WTC11 (cell line): Measurements from ENCODE around the gene SPAG5. TPM values are rescaled to one million over a fixed set of nuclear protein-coding genes. Genes with fewer than 3 reads are reported as not detected.

ENCODE experiments used
- ATAC-seq: fragments of 200-7000 bp; cut with Tn5 transposase; 2 replicates; pipeline ENCODE4 v1.10.0; 2021; ENCODE audit warnings: mild to moderate bottlenecking, moderate library complexity
- CTCF ChIA-PET: fragments of 300-600 bp; sonication (Branson Sonifier 250); formaldehyde crosslinking; loops from one replicate; lab custom pipeline; 2021; ENCODE audit warnings: antibody characterized with exemption; lab: Charles Lee
- POLR2A ChIA-PET: fragments of 350-600 bp; sonication (Branson Sonifier 250); formaldehyde crosslinking; loops from one replicate; lab custom pipeline; 2021; ENCODE audit warnings: antibody characterized with exemption; lab: Charles Lee
- DNase-seq: peaks from one replicate; pipeline ENCODE4 v3.0.0; 2021; ENCODE audit warnings: low spot score
- H3K27ac Mint-ChIP-seq: 2 replicates; pipeline ENCODE4 v1.8.0; 2021; ENCODE audit warnings: mixed read lengths
- H3K27me3 Mint-ChIP-seq: 2 replicates; pipeline ENCODE4 v1.8.0; 2021; ENCODE audit warnings: low read depth, mild to moderate bottlenecking, moderate library complexity, mixed read lengths
- H3K36me3 Mint-ChIP-seq: 2 replicates; pipeline ENCODE4 v1.8.0; 2021; ENCODE audit warnings: mixed read lengths
- H3K4me1 Mint-ChIP-seq: 2 replicates; pipeline ENCODE4 v1.8.0; 2022; ENCODE audit warnings: mixed read lengths
- H3K4me3 Mint-ChIP-seq: 2 replicates; pipeline ENCODE4 v1.8.0; 2021; ENCODE audit warnings: mild to moderate bottlenecking, moderate library complexity, mixed read lengths
- H3K9me3 Mint-ChIP-seq: 2 replicates; pipeline ENCODE4 v1.8.0; 2021; ENCODE audit warnings: mixed read lengths
- AR ChIP-seq: fragments of 250-450 bp; sonication (Bioruptor Pico); IDR thresholded peaks from 2 replicates; pipeline ENCODE4 v1.9.0; 2021; ENCODE audit warnings: mild to moderate bottlenecking
- ATF1 ChIP-seq: sonication (generic); formaldehyde crosslinking; IDR thresholded peaks from 2 replicates; pipeline ENCODE4 v1.8.1; 2023; ENCODE audit warnings: mild to moderate bottlenecking, moderate library complexity, missing genetic modification reagents
- ETV6 ChIP-seq: sonication (generic); formaldehyde crosslinking; IDR thresholded peaks from 2 replicates; pipeline ENCODE4 v1.8.1; 2022; ENCODE audit warnings: mild to moderate bottlenecking, missing genetic modification reagents
- FOXK1 ChIP-seq: sonication (generic); formaldehyde crosslinking; IDR thresholded peaks from 2 replicates; pipeline ENCODE4 v1.8.0; 2022; ENCODE audit warnings: mild to moderate bottlenecking, moderate library complexity, missing genetic modification reagents
- GABPB1 ChIP-seq: sonication (generic); formaldehyde crosslinking; IDR thresholded peaks from 2 replicates; pipeline ENCODE4 v1.8.1; 2023; ENCODE audit warnings: mild to moderate bottlenecking, missing genetic modification reagents
- GRHL2 ChIP-seq: fragments of 250-450 bp; sonication (Bioruptor Pico); IDR thresholded peaks from 2 replicates; pipeline ENCODE4 v1.8.0; 2022; ENCODE audit warnings: mild to moderate bottlenecking, moderate library complexity; ENCODE audit not compliant: insufficient replicate concordance, severe bottlenecking
- GTF2I ChIP-seq: fragments of 250-450 bp; sonication (Bioruptor Pico); conservative IDR thresholded peaks from 2 replicates; pipeline ENCODE4 v1.4.0; 2021; ENCODE audit warnings: mild to moderate bottlenecking
- HMGXB4 ChIP-seq: sonication (generic); formaldehyde crosslinking; IDR thresholded peaks from 2 replicates; pipeline ENCODE4 v1.8.1; 2023; ENCODE audit warnings: mild to moderate bottlenecking, moderate library complexity, missing genetic modification reagents
- IRF1 ChIP-seq: sonication (generic); formaldehyde crosslinking; IDR thresholded peaks from 2 replicates; pipeline ENCODE4 v1.8.0; 2023; ENCODE audit warnings: missing genetic modification reagents
- JUN ChIP-seq: sonication (generic); formaldehyde crosslinking; IDR thresholded peaks from 2 replicates; pipeline ENCODE4 v1.8.0; 2023; ENCODE audit warnings: mild to moderate bottlenecking, missing genetic modification reagents
- KAT7 ChIP-seq: sonication (generic); formaldehyde crosslinking; IDR thresholded peaks from 2 replicates; pipeline ENCODE4 v1.8.1; 2023; ENCODE audit warnings: missing genetic modification reagents, mild to moderate bottlenecking, borderline replicate concordance
- NFYB ChIP-seq: sonication (generic); formaldehyde crosslinking; conservative IDR thresholded peaks from 2 replicates; pipeline ENCODE4 v1.8.0; 2022; ENCODE audit warnings: low read depth, missing genetic modification reagents
- NR1H2 ChIP-seq: sonication (generic); formaldehyde crosslinking; IDR thresholded peaks from 2 replicates; pipeline ENCODE4 v1.9.0; 2021; ENCODE audit warnings: mild to moderate bottlenecking, moderate library complexity, missing genetic modification reagents
- SP1 ChIP-seq: sonication (generic); formaldehyde crosslinking; conservative IDR thresholded peaks from 2 replicates; pipeline ENCODE4 v1.8.1; 2022; ENCODE audit warnings: missing genetic modification reagents
- TEAD1 ChIP-seq: sonication (generic); formaldehyde crosslinking; IDR thresholded peaks from 2 replicates; pipeline ENCODE4 v1.8.0; 2022; ENCODE audit warnings: mild to moderate bottlenecking, missing genetic modification reagents
- ZMAT4 ChIP-seq: fragments of 250-450 bp; sonication (Bioruptor Pico); IDR thresholded peaks from 2 replicates; pipeline ENCODE4 v1.9.0; 2021; ENCODE audit warnings: mild to moderate bottlenecking
- ZNF219 ChIP-seq: sonication (generic); formaldehyde crosslinking; IDR thresholded peaks from 2 replicates; pipeline ENCODE4 v1.8.0; 2023; ENCODE audit warnings: missing genetic modification reagents, mild to moderate bottlenecking, borderline replicate concordance
- ZNF512 ChIP-seq: sonication (generic); formaldehyde crosslinking; IDR thresholded peaks from 2 replicates; pipeline ENCODE4 v1.8.1; 2022; ENCODE audit warnings: missing genetic modification reagents, borderline replicate concordance
- total RNA-seq: library from RNA; stranded (reverse); gene quantifications from 3 replicates; pipeline ENCODE4 v1.2.3, GENCODE V29; 2021

SPAG5 gene
- total RNA-seq, 1 experiment from 2014 or later, result 146 TPM

GRCh38 chr17:28572259-28573039 is 26.4 kb downstream of the SPAG5 start (continued):
- TF ChIP-seq GRHL2 (no peak), JUN (CRISPR knock-in tag) (no peak), GTF2I (CRISPR knock-in tag) (no peak)

GRCh38 chr17:28571361-28572122 is 27.3 kb downstream of the SPAG5 start, which contains the start of gene PIGS:
PIGS (minus strand) TSS chr17:28571524; CDS start chr17:28571496, 28 bp downstream.
- DNase-seq (peak; percentile 98), ATAC-seq (peak; percentile 98)
- peak within 1 kb of the TSS; percentile 91 for H3K4me3 Mint-ChIP-seq
- peaks cover 3% of the 10 kb centered on the region; the same call in 1 of the 2 replicates for H3K27me3 Mint-ChIP-seq
- H3K36me3 Mint-ChIP-seq, result peaks cover 25% of the 10 kb centered on the region
- H3K4me1 Mint-ChIP-seq, result peaks cover 20% of the 10 kb centered on the region
- ChIA-PET POLR2A (interaction anchor here (0.7 to 1.7 kb wide), 7 partner anchors 19 to 380 kb away, joined by 3 to 8 read pairs (median 3); partner anchors contain the start of genes PHF12, POLDIP2, PROCA1 and RPL23A), CTCF (interaction anchor here (0.6 to 4.9 kb wide), 14 partner anchors 20 to 308 kb away, joined by 3 to 26 read pairs (median 5); partner anchors contain the start of genes BLTP2, RPL23A, RSKR and SDF2)
- H3K27ac Mint-ChIP-seq, result peak within 1 kb of the TSS; percentile 87
- H3K9me3 Mint-ChIP-seq, result no peaks in the 10 kb centered on the region
- no peak for TF ChIP-seq NR1H2 (CRISPR knock-in tag)
- no peak for TF ChIP-seq ZNF219 (CRISPR knock-in tag)
- 0 out of 2 replicates have a peak, but pooled peaks have one; percentile 37 for TF ChIP-seq GABPB1 (CRISPR knock-in tag)
- TF ChIP-seq NFYB (CRISPR knock-in tag), result peak; percentile 72
- TF ChIP-seq AR, result no peak
- no peak for TF ChIP-seq ATF1 (CRISPR knock-in tag)
- TF ChIP-seq KAT7 (CRISPR knock-in tag), result peak; percentile 26; the same call in 1 of the 2 replicates
- TF ChIP-seq SP1 (CRISPR knock-in tag), result peak; percentile 87
- TF ChIP-seq IRF1 (CRISPR knock-in tag), result 0 out of 2 replicates have a peak, but pooled peaks have one; percentile 35
- no peak for TF ChIP-seq GRHL2
- TF ChIP-seq TEAD1 (CRISPR knock-in tag), result peak; percentile 13; the same call in 1 of the 2 replicates
- TF ChIP-seq ETV6 (CRISPR knock-in tag), result peak; percentile 51; the same call in 1 of the 2 replicates
- no peak; the same call in 1 of the 2 replicates for TF ChIP-seq FOXK1
- 0 out of 2 replicates have a peak, but pooled peaks have one; percentile 27 for TF ChIP-seq ZNF512
- TF ChIP-seq HMGXB4 (CRISPR knock-in tag), result peak; percentile 65; the same call in 1 of the 2 replicates
- no peak for TF ChIP-seq ZMAT4 (CRISPR knock-in tag)
